K562 (cell line): ENCODE measurements around the gene MAST1. TPM values are rescaled to one million over a fixed set of nuclear protein-coding genes. Genes with fewer than 3 reads are reported as not detected.

Source experiments
- ADNP ChIP-seq: fragments of 200-800 bp; sonication (Bioruptor generic); IDR thresholded peaks from 2 replicates; pipeline ENCODE4 v1.6.1; 2016; ENCODE audit warnings: missing genetic modification characterization, missing compliant biosample characterization
- ARNT ChIP-seq, 2 experiments: fragments of 450-650 bp; IDR thresholded peaks; 2 replicates each; pipeline ENCODE4 v1.6.1; 2016; ENCODE audit warnings: mild to moderate bottlenecking in 1 of 2
- DIDO1 ChIP-seq: fragments of 450-650 bp; IDR thresholded peaks from 2 replicates; pipeline ENCODE4 v1.6.1; 2016; ENCODE audit warnings: low read depth, missing biosample characterization, missing genetic modification characterization
- DMBX1 ChIP-seq: fragments of 250-450 bp; sonication (Bioruptor Pico); IDR thresholded peaks from 2 replicates; pipeline ENCODE4 v1.8.0; 2022; ENCODE audit warnings: inconsistent platforms, mild to moderate bottlenecking, moderate library complexity, borderline replicate concordance
- E2F4 ChIP-seq: sonication (generic); formaldehyde crosslinking; IDR thresholded peaks from 2 replicates; pipeline ENCODE4 v1.8.0; 2022; ENCODE audit warnings: mild to moderate bottlenecking, low read depth, missing genetic modification reagents
- FOXA1 ChIP-seq: fragments of 450-650 bp; IDR thresholded peaks from 2 replicates; pipeline ENCODE4 v1.6.1; 2016; ENCODE audit warnings: mild to moderate bottlenecking, borderline replicate concordance
- GTF3C2 ChIP-seq: IDR thresholded peaks from 3 replicates; pipeline ENCODE4 v1.6.1; 2011; ENCODE audit warnings: borderline replicate concordance, mild to moderate bottlenecking, moderate library complexity; ENCODE audit not compliant: insufficient read length; ENCODE audit errors: extremely low read depth
- IRF9 ChIP-seq: fragments of 450-650 bp; IDR thresholded peaks from 2 replicates; pipeline ENCODE4 v1.6.1; 2016; ENCODE audit warnings: missing biosample characterization, missing genetic modification characterization
- MEF2D ChIP-seq: conservative IDR thresholded peaks from 2 replicates; pipeline ENCODE4 v1.6.1; 2016; ENCODE audit warnings: low read depth, missing genetic modification characterization, missing compliant biosample characterization
- NR2C2 ChIP-seq, 2 experiments: fragments of 200-800 bp in 1 of 2; sonication (Bioruptor generic) in 1 of 2; sonication (generic) in 1 of 2; formaldehyde crosslinking in 1 of 2; IDR thresholded peaks; 2 replicates each; pipeline versions ENCODE4 v1.6.1 to v1.8.0; 2016 to 2022; ENCODE audit warnings: mild to moderate bottlenecking in 1 of 2, missing compliant biosample characterization in 1 of 2, missing genetic modification characterization in 1 of 2, missing genetic modification reagents in 1 of 2
- RERE ChIP-seq: sonication (generic); formaldehyde crosslinking; IDR thresholded peaks from 2 replicates; pipeline ENCODE4 v1.8.0; 2023; ENCODE audit warnings: missing genetic modification reagents, mild to moderate bottlenecking, borderline replicate concordance
- TBP ChIP-seq: optimal IDR thresholded peaks from 2 replicates; pipeline ENCODE3; 2011; ENCODE audit warnings: low read depth, low read length, improper control_type of control experiment
- TSC22D4 ChIP-seq: fragments of 450-650 bp; IDR thresholded peaks from 2 replicates; pipeline ENCODE4 v1.6.1; 2016; ENCODE audit warnings: missing genetic modification characterization, missing biosample characterization, control low read depth
- ZBED1 ChIP-seq: IDR thresholded peaks from 2 replicates; pipeline ENCODE4 v1.6.1; 2014
- ZNF12 ChIP-seq: sonication (generic); formaldehyde crosslinking; IDR thresholded peaks from 2 replicates; pipeline ENCODE4 v1.4.0; 2020; ENCODE audit warnings: mild to moderate bottlenecking, missing genetic modification reagents
- polyA plus RNA-seq, 8 experiments: library from polyadenylated mRNA; depleted of rRNA in 4 of 8; stranded (reverse) in 5 of 8; unstranded in 3 of 8; fragments of >200 nt; fragmentation: Nextera tagmentation in 2 of 8; fragmentation: Illumina TruSeq in 1 of 8; extraction: Ambion mirVana in 2 of 8; extraction: Trizol in 1 of 8; gene quantifications; 2 replicates each; pipeline versions ENCODE4 v1.2.1 to v1.2.3, GENCODE V29; 2011 to 2014; ENCODE audit warnings: inconsistent platforms in 1 of 8, missing spikeins in 1 of 8
- total RNA-seq, 7 experiments: library from RNA; depleted of rRNA in 6 of 7; stranded (reverse); fragments of >200 nt in 6 of 7; fragmentation: Illumina TruSeq in 2 of 7; extraction: Trizol in 2 of 7; gene quantifications; 2 replicates each; pipeline versions ENCODE4 v1.2.1 to v1.2.3, GENCODE V29; 2011 to 2021; ENCODE audit warnings: low replicate concordance in 1 of 7

Gene MAST1
- total and polyA plus RNA-seq, 9 of the 15 experiments (the other 6 are each of a cell fraction or from before 2014, with no cell fraction given), result 0.48 to 10.3 (median 3.9) TPM

- TF ChIP-seq GTF3C2 (no peak), E2F4 (CRISPR knock-in tag) (no peak), TSC22D4 (tag) (no peak), ADNP (tag) (no peak), ZBED1 (peak; percentile 93), MEF2D (tag) (no peak), ZNF12 (CRISPR knock-in tag) (peak; percentile 34; the same call in 1 of the 2 replicates), NR2C2 (CRISPR knock-in tag; IDR thresholded peaks at IDR 0.05) (peak; percentile 73), NR2C2 (tag; IDR thresholded peaks at IDR 0.05) (no peak), IRF9 (no peak), DIDO1 (tag) (no peak), ARNT (IDR thresholded peaks at IDR 0.05) (no peak), FOXA1 (no peak), DMBX1 (CRISPR knock-in tag) (no peak), TBP (peak; percentile 99), RERE (CRISPR knock-in tag) (no peak; the same call in 1 of the 2 replicates)
Observed at GRCh38 chr19:12791345-12792050, 46.8 kb upstream of the MAST1 start, which contains the start of gene JUNB (continued).
